Astrocyte (in vitro differentiated cells and primary cell): ENCODE measurements around the gene GALR1. TPM values are rescaled to one million over a fixed set of nuclear protein-coding genes. Genes with fewer than 3 reads are reported as not detected.
A peak's percentile ranks its signal among the peaks of the same experiment; 100 is the strongest.

Experiments used
- DNase-seq: peaks from one replicate; pipeline ENCODE4 v3.0.0-alpha.2; 2010; ENCODE audit warnings: low read depth
- FAIRE-seq: peaks from 2 replicates; lab custom pipeline; 2011; peaks lifted over from hg19 to GRCh38; lab: Jason Lieb, UNC
- H2AFZ ChIP-seq: 2 replicates; pipeline ENCODE4 v1.6.0; 2012; ENCODE audit warnings: low read depth, low read length, inconsistent platforms
- H3K27ac ChIP-seq: 2 replicates; pipeline ENCODE4 v1.5.1; 2011; ENCODE audit warnings: low read depth, low read length, inconsistent platforms
- H3K27me3 ChIP-seq: 2 replicates; pipeline ENCODE4 v1.6.0; 2011; ENCODE audit warnings: low read length, inconsistent platforms; ENCODE audit not compliant: insufficient read depth
- H3K36me3 ChIP-seq: 2 replicates; pipeline ENCODE4 v1.5.1; 2011; ENCODE audit warnings: low read length, inconsistent platforms; ENCODE audit not compliant: insufficient read depth
- H3K4me1 ChIP-seq: 2 replicates; pipeline ENCODE4 v1.5.1; 2011; ENCODE audit warnings: low read length, inconsistent platforms; ENCODE audit not compliant: insufficient read depth
- H3K4me2 ChIP-seq: 2 replicates; pipeline ENCODE4 v1.6.0; 2012; ENCODE audit warnings: low read length, inconsistent platforms
- H3K4me3 ChIP-seq: 2 replicates; pipeline ENCODE4 v1.5.1; 2011; ENCODE audit warnings: low read depth, mild to moderate bottlenecking, low read length, inconsistent platforms; ENCODE audit not compliant: insufficient read depth
- H3K79me2 ChIP-seq: 2 replicates; pipeline ENCODE4 v1.6.0; 2012; ENCODE audit warnings: mild to moderate bottlenecking, low read length, inconsistent platforms; ENCODE audit not compliant: insufficient read depth
- H3K9ac ChIP-seq: 2 replicates; pipeline ENCODE4 v1.6.0; 2012; ENCODE audit warnings: mild to moderate bottlenecking, low read length, inconsistent platforms
- H3K9me3 ChIP-seq: 2 replicates; pipeline ENCODE4 v1.5.1; 2012; ENCODE audit warnings: low read depth, mild to moderate bottlenecking, low read length, inconsistent platforms; ENCODE audit not compliant: insufficient read depth
- H4K20me1 ChIP-seq: 2 replicates; pipeline ENCODE4 v1.6.0; 2012; ENCODE audit warnings: low read length, inconsistent platforms; ENCODE audit not compliant: insufficient read depth
- H3K27ac Mint-ChIP-seq: one replicate; pipeline ENCODE4 v1.8.0; 2021; ENCODE audit warnings: mild to moderate bottlenecking, mixed read lengths; ENCODE audit not compliant: unreplicated experiment
- H3K27me3 Mint-ChIP-seq: one replicate; pipeline ENCODE4 v1.8.0; 2021; ENCODE audit warnings: low read depth, mixed read lengths; ENCODE audit not compliant: unreplicated experiment
- H3K36me3 Mint-ChIP-seq: one replicate; pipeline ENCODE4 v1.8.0; 2021; ENCODE audit warnings: low read depth, mixed read lengths; ENCODE audit not compliant: unreplicated experiment
- H3K4me1 Mint-ChIP-seq: one replicate; pipeline ENCODE4 v1.8.0; 2021; ENCODE audit warnings: low read depth, mixed read lengths; ENCODE audit not compliant: unreplicated experiment
- H3K4me3 Mint-ChIP-seq: one replicate; pipeline ENCODE4 v1.8.0; 2021; ENCODE audit warnings: mild to moderate bottlenecking, moderate library complexity, mixed read lengths; ENCODE audit not compliant: unreplicated experiment
- H3K9me3 Mint-ChIP-seq: one replicate; pipeline ENCODE4 v1.8.0; 2021; ENCODE audit warnings: mild to moderate bottlenecking, mixed read lengths; ENCODE audit not compliant: unreplicated experiment
- EZH2 ChIP-seq: IDR thresholded peaks from 2 replicates; pipeline ENCODE4 v1.6.1; 2012; ENCODE audit warnings: mild to moderate bottlenecking, low read length, inconsistent platforms; ENCODE audit not compliant: insufficient read depth
- total RNA-seq: library from RNA; stranded (reverse); gene quantifications from 2 replicates; pipeline ENCODE4 v1.2.1, GENCODE V29; 2021
- TF ChIP-seq, protein P1 (sequence below): IDR thresholded peaks from 2 replicates; pipeline ENCODE4 v1.5.1; 2011; ENCODE audit warnings: low read depth, mild to moderate bottlenecking, inconsistent platforms, low read length, moderate library complexity; ENCODE audit not compliant: insufficient read depth

The GALR1 gene
- total RNA-seq, 1 donor from 2014 or later = not detected

DNA sequence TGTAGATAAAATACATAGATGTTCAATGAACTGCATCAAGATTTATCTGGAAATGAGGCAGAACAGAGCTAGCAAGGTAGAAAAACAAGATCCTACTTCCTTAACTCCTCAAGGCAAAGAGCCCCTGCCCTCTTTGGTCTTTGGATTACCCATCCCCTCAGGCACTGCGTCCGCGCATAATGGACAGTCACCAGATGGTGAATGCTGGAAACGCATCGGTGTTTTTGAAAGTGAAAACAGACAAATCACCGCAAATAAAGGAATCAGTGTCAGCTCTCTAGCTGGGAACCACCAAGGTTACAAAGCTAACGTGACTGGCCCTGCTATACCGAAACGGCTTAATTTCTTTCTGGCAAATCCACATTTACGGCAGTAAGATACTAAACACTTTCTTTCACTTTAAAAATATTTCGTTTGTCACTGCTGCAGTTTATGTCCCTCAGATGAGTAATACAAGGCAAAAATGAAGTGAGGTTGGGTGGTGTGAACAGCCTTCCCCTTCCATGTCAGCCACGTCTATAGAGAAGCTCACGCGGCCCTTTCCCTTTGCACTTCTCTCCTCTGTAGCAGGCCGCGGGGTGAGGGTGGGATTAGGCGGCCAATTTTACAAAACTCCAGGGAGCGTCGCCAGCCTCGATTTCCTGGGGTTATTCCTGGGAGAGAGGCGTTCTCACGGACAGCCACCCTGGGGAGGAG is 627 bp upstream of the GALR1 start:
- peaks cover 65% of the 10 kb centered on the region for H3K27me3 Mint-ChIP-seq
- Histone ChIP-seq H3K36me3 (no peaks in the 10 kb centered on the region), H3K27me3 (peaks cover 51% of the 10 kb centered on the region), H3K4me2 (peak overlapping the region; percentile 66), H3K27ac (no peak overlapping the region), H3K9ac (no peak overlapping the region), H3K9me3 (no peaks in the 10 kb centered on the region), H3K4me1 (no peaks in the 10 kb centered on the region), H3K4me3 (peak overlapping the region; percentile 41), H2AFZ (peak overlapping the region; percentile 21), H3K79me2 (no peaks in the 10 kb centered on the region), H4K20me1 (no peaks in the 10 kb centered on the region)
- H3K27ac Mint-ChIP-seq = no peak overlapping the region
- TF ChIP-seq, protein P1, sequence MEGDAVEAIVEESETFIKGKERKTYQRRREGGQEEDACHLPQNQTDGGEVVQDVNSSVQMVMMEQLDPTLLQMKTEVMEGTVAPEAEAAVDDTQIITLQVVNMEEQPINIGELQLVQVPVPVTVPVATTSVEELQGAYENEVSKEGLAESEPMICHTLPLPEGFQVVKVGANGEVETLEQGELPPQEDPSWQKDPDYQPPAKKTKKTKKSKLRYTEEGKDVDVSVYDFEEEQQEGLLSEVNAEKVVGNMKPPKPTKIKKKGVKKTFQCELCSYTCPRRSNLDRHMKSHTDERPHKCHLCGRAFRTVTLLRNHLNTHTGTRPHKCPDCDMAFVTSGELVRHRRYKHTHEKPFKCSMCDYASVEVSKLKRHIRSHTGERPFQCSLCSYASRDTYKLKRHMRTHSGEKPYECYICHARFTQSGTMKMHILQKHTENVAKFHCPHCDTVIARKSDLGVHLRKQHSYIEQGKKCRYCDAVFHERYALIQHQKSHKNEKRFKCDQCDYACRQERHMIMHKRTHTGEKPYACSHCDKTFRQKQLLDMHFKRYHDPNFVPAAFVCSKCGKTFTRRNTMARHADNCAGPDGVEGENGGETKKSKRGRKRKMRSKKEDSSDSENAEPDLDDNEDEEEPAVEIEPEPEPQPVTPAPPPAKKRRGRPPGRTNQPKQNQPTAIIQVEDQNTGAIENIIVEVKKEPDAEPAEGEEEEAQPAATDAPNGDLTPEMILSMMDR = no peak
- no peak for TF ChIP-seq EZH2
- H3K36me3 Mint-ChIP-seq = no peaks in the 10 kb centered on the region
- H3K4me1 Mint-ChIP-seq = peaks cover 5% of the 10 kb centered on the region
- no peak for DNase-seq
- no peak for FAIRE-seq
- peak overlapping the region; percentile 72 for H3K4me3 Mint-ChIP-seq
- H3K9me3 Mint-ChIP-seq = peaks cover 10% of the 10 kb centered on the region

DNA sequence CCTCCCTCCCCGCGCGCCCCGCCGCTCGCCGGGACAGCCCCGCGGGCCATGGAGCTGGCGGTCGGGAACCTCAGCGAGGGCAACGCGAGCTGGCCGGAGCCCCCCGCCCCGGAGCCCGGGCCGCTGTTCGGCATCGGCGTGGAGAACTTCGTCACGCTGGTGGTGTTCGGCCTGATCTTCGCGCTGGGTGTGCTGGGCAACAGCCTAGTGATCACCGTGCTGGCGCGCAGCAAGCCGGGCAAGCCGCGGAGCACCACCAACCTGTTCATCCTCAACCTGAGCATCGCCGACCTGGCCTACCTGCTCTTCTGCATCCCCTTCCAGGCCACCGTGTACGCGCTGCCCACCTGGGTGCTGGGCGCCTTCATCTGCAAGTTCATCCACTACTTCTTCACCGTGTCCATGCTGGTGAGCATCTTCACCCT is 865 bp downstream of the GALR1 start:
- Mint-ChIP-seq H3K27me3 (peaks cover 76% of the 10 kb centered on the region), H3K4me3 (peak overlapping the region; percentile 58), H3K9me3 (peaks cover 5% of the 10 kb centered on the region), H3K36me3 (no peaks in the 10 kb centered on the region), H3K27ac (no peak overlapping the region), H3K4me1 (peaks cover 5% of the 10 kb centered on the region)
- Histone ChIP-seq H3K36me3 (no peaks in the 10 kb centered on the region), H2AFZ (no peak overlapping the region), H3K4me2 (no peak overlapping the region), H3K27ac (no peak overlapping the region), H3K9ac (no peak overlapping the region), H3K4me3 (no peak overlapping the region), H3K9me3 (no peaks in the 10 kb centered on the region), H3K4me1 (no peaks in the 10 kb centered on the region), H3K79me2 (no peaks in the 10 kb centered on the region), H3K27me3 (peaks cover 56% of the 10 kb centered on the region), H4K20me1 (no peaks in the 10 kb centered on the region)
- no peak for FAIRE-seq
- no peak for DNase-seq
- TF ChIP-seq, protein P1 = no peak
- TF ChIP-seq EZH2 = no peak
